NB4 (cell line): ENCODE measurements around the gene SPIN4.
"Not testable (repeated sequence)": the region's sequence is repeated elsewhere in the genome, so short reads cannot be mapped to it uniquely, and the experiment has no call there.

ENCODE experiments used
- CTCF ChIP-seq: IDR thresholded peaks from one replicate; pipeline ENCODE4 v1.5.1; 2012; ENCODE audit warnings: low read depth, low read length
- MAX ChIP-seq: IDR thresholded peaks from 2 replicates; pipeline ENCODE4 v1.6.1; 2011; ENCODE audit warnings: low read depth, low read length
- MYC ChIP-seq: IDR thresholded peaks from 2 replicates; pipeline ENCODE4 v1.6.1; 2011; ENCODE audit warnings: low read depth, low read length

DNA sequence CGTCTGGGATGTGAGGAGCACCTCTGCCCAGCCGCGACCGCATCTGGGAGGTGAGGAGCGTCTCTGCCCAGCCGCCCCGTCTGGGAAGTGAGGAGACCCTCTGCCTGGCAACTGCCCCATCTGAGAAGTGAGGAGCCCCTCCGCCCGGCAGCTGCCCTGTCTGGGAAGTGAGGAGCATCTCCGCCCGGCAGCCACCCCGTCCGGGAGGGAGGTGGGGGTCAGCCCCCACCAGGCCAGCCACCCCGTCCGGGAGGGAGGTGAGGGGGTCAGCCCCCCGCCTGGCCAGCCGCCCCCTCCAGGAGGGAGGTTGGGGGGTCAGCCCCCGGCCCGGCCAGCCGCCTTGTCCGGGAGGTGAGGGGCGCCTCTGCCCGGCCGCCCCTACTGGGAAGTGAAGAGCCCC, 42.0 kb upstream of the SPIN4 start:
- TF ChIP-seq CTCF, MYC, MAX: not testable (repeated sequence)
